ENCODE measurements around the gene SPARCL1. TPM values are rescaled to one million over a fixed set of nuclear protein-coding genes. Genes with fewer than 3 reads are reported as not detected.

Gene SPARCL1
- total RNA-seq, 1 experiment from 2014 or later, result 0.85 TPM

GRCh38 chr4:87469390-87469789 lies 59.8 kb downstream of the SPARCL1 start:
- CTCF ChIA-PET, result no interaction called here

More at GRCh38 chr4:87469390-87469789, 59.8 kb downstream of the SPARCL1 start:
- DNase-seq (ENCODE audit: low spot score), result no peak
- POLR2A ChIA-PET, result no interaction called here
- TF ChIP-seq, protein P1, sequence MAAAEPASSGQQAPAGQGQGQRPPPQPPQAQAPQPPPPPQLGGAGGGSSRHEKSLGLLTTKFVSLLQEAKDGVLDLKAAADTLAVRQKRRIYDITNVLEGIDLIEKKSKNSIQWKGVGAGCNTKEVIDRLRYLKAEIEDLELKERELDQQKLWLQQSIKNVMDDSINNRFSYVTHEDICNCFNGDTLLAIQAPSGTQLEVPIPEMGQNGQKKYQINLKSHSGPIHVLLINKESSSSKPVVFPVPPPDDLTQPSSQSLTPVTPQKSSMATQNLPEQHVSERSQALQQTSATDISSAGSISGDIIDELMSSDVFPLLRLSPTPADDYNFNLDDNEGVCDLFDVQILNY (CRISPR knock-in tag; IDR thresholded peaks at IDR 0.05), result no peak
- no peak for TF ChIP-seq SMAD4 (CRISPR knock-in tag; IDR thresholded peaks at IDR 0.05)
- TF ChIP-seq, protein P2, sequence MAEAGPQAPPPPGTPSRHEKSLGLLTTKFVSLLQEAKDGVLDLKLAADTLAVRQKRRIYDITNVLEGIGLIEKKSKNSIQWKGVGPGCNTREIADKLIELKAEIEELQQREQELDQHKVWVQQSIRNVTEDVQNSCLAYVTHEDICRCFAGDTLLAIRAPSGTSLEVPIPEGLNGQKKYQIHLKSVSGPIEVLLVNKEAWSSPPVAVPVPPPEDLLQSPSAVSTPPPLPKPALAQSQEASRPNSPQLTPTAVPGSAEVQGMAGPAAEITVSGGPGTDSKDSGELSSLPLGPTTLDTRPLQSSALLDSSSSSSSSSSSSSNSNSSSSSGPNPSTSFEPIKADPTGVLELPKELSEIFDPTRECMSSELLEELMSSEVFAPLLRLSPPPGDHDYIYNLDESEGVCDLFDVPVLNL (CRISPR knock-in tag; IDR thresholded peaks at IDR 0.05; ENCODE audit: borderline replicate concordance, low read depth), result no peak
- no peak for TF ChIP-seq IRF1 (CRISPR knock-in tag; IDR thresholded peaks at IDR 0.05)
- TF ChIP-seq, protein P3, sequence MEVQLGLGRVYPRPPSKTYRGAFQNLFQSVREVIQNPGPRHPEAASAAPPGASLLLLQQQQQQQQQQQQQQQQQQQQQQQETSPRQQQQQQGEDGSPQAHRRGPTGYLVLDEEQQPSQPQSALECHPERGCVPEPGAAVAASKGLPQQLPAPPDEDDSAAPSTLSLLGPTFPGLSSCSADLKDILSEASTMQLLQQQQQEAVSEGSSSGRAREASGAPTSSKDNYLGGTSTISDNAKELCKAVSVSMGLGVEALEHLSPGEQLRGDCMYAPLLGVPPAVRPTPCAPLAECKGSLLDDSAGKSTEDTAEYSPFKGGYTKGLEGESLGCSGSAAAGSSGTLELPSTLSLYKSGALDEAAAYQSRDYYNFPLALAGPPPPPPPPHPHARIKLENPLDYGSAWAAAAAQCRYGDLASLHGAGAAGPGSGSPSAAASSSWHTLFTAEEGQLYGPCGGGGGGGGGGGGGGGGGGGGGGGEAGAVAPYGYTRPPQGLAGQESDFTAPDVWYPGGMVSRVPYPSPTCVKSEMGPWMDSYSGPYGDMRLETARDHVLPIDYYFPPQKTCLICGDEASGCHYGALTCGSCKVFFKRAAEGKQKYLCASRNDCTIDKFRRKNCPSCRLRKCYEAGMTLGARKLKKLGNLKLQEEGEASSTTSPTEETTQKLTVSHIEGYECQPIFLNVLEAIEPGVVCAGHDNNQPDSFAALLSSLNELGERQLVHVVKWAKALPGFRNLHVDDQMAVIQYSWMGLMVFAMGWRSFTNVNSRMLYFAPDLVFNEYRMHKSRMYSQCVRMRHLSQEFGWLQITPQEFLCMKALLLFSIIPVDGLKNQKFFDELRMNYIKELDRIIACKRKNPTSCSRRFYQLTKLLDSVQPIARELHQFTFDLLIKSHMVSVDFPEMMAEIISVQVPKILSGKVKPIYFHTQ (CRISPR knock-in tag; IDR thresholded peaks at IDR 0.05), result no peak
- TF ChIP-seq, protein P4, sequence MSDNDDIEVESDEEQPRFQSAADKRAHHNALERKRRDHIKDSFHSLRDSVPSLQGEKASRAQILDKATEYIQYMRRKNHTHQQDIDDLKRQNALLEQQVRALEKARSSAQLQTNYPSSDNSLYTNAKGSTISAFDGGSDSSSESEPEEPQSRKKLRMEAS (CRISPR knock-in tag; IDR thresholded peaks at IDR 0.05), result no peak
- no peak for TF ChIP-seq ZNF219 (CRISPR knock-in tag; IDR thresholded peaks at IDR 0.05; ENCODE audit: borderline replicate concordance)
- no peak for TF ChIP-seq NR2C2 (CRISPR knock-in tag; IDR thresholded peaks at IDR 0.05)
- TF ChIP-seq, protein P5, sequence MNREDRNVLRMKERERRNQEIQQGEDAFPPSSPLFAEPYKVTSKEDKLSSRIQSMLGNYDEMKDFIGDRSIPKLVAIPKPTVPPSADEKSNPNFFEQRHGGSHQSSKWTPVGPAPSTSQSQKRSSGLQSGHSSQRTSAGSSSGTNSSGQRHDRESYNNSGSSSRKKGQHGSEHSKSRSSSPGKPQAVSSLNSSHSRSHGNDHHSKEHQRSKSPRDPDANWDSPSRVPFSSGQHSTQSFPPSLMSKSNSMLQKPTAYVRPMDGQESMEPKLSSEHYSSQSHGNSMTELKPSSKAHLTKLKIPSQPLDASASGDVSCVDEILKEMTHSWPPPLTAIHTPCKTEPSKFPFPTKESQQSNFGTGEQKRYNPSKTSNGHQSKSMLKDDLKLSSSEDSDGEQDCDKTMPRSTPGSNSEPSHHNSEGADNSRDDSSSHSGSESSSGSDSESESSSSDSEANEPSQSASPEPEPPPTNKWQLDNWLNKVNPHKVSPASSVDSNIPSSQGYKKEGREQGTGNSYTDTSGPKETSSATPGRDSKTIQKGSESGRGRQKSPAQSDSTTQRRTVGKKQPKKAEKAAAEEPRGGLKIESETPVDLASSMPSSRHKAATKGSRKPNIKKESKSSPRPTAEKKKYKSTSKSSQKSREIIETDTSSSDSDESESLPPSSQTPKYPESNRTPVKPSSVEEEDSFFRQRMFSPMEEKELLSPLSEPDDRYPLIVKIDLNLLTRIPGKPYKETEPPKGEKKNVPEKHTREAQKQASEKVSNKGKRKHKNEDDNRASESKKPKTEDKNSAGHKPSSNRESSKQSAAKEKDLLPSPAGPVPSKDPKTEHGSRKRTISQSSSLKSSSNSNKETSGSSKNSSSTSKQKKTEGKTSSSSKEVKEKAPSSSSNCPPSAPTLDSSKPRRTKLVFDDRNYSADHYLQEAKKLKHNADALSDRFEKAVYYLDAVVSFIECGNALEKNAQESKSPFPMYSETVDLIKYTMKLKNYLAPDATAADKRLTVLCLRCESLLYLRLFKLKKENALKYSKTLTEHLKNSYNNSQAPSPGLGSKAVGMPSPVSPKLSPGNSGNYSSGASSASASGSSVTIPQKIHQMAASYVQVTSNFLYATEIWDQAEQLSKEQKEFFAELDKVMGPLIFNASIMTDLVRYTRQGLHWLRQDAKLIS (CRISPR knock-in tag; IDR thresholded peaks at IDR 0.05; ENCODE audit: borderline replicate concordance), result no peak
- TF ChIP-seq, protein P6, sequence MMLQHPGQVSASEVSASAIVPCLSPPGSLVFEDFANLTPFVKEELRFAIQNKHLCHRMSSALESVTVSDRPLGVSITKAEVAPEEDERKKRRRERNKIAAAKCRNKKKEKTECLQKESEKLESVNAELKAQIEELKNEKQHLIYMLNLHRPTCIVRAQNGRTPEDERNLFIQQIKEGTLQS (CRISPR knock-in tag; conservative IDR thresholded peaks at IDR 0.05), result no peak
- TF ChIP-seq ZNF232 (CRISPR knock-in tag; IDR thresholded peaks at IDR 0.05), result no peak
- no peak for TF ChIP-seq ZNF121 (CRISPR knock-in tag; IDR thresholded peaks at IDR 0.05)
- no peak for TF ChIP-seq HMGXB4 (CRISPR knock-in tag; IDR thresholded peaks at IDR 0.05)
- no peak for TF ChIP-seq TEAD4 (CRISPR knock-in tag; IDR thresholded peaks at IDR 0.05)
- TF ChIP-seq RORB (CRISPR knock-in tag; IDR thresholded peaks at IDR 0.05), result no peak
- TF ChIP-seq ZNF532 (CRISPR knock-in tag; IDR thresholded peaks at IDR 0.05; ENCODE audit: borderline replicate concordance), result no peak
- no peak for TF ChIP-seq PRRX2 (CRISPR knock-in tag; IDR thresholded peaks at IDR 0.05)
- no peak for TF ChIP-seq EMX1 (CRISPR knock-in tag; IDR thresholded peaks at IDR 0.05)
- Mint-ChIP-seq H3K36me3 (no peaks in the 10 kb centered on the region), H3K27me3 (ENCODE audit: low read depth) (no peaks in the 10 kb centered on the region), H3K4me1 (peaks cover 3% of the 10 kb centered on the region; the same call in 1 of the 2 replicates), H3K4me3 (no peak overlapping the region), H3K27ac (no peak overlapping the region; the same call in 1 of the 2 replicates), H3K9me3 (no peaks in the 10 kb centered on the region)
- no peak for ATAC-seq
